ENCODE measurements around the gene KIF6. TPM values are rescaled to one million over a fixed set of nuclear protein-coding genes. Genes with fewer than 3 reads are reported as not detected.

KIF6 gene
- total and polyA plus RNA-seq, 8 donors = 0.19 to 1.0 (median 0.44) TPM

DNA sequence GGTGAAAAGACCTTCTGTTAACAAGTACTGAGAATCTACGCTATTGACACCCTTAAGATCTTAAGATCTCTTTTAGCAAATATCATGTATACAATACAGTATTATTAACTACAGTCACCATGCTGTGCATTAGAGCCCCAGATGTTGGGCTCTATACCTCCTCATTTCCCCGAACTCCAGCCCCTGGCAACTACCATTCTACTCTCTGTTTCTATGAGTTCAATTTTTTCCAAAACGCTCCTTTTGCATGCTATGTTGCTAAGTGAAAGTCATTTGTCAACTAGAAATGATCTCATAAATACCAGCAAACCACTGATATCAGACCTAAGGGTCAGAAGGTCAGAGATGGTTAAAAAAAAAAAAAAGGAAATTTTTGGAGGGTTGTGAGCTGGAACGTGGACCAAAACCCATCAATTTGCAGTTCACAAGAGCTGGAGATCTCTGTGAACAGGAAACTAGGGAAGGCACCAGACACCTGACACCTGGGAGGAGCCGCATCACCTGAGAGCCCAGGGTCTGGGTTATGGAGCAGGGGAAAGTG, 280.7 kb downstream of the KIF6 start:
- TF ChIP-seq, protein P1, sequence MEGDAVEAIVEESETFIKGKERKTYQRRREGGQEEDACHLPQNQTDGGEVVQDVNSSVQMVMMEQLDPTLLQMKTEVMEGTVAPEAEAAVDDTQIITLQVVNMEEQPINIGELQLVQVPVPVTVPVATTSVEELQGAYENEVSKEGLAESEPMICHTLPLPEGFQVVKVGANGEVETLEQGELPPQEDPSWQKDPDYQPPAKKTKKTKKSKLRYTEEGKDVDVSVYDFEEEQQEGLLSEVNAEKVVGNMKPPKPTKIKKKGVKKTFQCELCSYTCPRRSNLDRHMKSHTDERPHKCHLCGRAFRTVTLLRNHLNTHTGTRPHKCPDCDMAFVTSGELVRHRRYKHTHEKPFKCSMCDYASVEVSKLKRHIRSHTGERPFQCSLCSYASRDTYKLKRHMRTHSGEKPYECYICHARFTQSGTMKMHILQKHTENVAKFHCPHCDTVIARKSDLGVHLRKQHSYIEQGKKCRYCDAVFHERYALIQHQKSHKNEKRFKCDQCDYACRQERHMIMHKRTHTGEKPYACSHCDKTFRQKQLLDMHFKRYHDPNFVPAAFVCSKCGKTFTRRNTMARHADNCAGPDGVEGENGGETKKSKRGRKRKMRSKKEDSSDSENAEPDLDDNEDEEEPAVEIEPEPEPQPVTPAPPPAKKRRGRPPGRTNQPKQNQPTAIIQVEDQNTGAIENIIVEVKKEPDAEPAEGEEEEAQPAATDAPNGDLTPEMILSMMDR (IDR thresholded peaks at IDR 0.05) = no peak
- Histone ChIP-seq H3K9me3 (no peaks in the 10 kb centered on the region), H3K4me1 (no peaks in the 10 kb centered on the region), H3K27me3 (no peaks in the 10 kb centered on the region), H3K36me3 (no peaks in the 10 kb centered on the region), H3K27ac (no peak overlapping the region), H3K4me3 (no peak overlapping the region)
- intact Hi-C loops (cut with DNase I) = no loop called here
- ATAC-seq (no peak), FAIRE-seq (no peak), DNase-seq (no peak)
- 87 to 91% methylated on average over 5 of the region's 5 CpGs for WGBS, 2 donors

DNA sequence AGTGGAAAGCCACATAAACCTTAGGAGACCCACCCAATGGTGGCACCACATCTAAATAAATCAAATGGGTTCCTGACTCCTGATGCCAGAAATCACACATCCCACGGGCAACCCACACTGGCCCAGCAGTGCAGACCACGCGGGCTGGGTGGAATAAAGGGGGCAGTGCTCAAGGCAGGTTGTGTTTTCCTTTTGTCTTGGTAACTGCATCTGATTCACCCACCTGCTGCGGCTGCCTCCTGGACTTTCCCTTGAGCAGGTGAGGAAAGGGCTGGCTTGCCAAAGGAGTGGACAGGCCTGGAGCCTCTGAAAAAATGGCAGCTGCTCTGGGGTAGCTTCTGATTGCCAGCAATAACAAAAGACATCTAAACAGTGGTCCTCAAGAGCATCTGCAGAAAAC, 283.2 kb downstream of the KIF6 start:
- no peaks in the 10 kb centered on the region for H3K36me3 ChIP-seq
- FAIRE-seq (no peak), ATAC-seq (no peak), DNase-seq (no peak)
- intact Hi-C loops (cut with DNase I) = no loop called here
- WGBS, 2 donors = 91 to 93% methylated on average over 4 of the region's 4 CpGs
- H3K27me3 ChIP-seq = no peaks in the 10 kb centered on the region
- no peaks in the 10 kb centered on the region for H3K4me1 ChIP-seq
- H3K9me3 ChIP-seq = no peaks in the 10 kb centered on the region
- no peak overlapping the region for H3K27ac ChIP-seq
- H3K4me3 ChIP-seq = no peak overlapping the region
- TF ChIP-seq, protein P1 (IDR thresholded peaks at IDR 0.05) = no peak

DNA sequence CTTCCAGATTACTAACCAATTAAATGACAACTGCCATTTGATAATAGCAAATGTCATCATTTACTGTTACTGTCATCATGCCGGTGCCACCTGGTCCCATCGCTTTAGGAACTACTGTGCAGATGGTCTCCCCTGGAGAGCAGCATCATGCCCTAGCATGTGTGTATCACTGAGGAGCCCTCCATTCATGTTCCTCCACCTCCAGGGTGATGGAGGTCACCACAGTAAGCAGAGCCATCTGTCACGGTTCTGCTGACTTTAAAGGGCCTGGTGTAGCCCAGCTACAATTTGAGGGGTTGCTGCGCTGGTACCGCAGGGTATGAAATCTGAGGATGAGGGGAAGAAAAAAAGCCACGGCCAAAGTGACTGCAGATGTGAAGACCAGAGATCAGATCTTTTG, 283.9 kb downstream of the KIF6 start:
- Histone ChIP-seq H3K4me1 (no peaks in the 10 kb centered on the region), H3K27ac (no peak overlapping the region), H3K9me3 (no peaks in the 10 kb centered on the region), H3K4me3 (no peak overlapping the region), H3K36me3 (no peaks in the 10 kb centered on the region), H3K27me3 (no peaks in the 10 kb centered on the region)
- FAIRE-seq (no peak), ATAC-seq (no peak), DNase-seq (no peak)
- 90 to 95% methylated on average over 6 of the region's 6 CpGs for WGBS, 2 donors
- TF ChIP-seq, protein P1 (IDR thresholded peaks at IDR 0.05) = no peak
- intact Hi-C loops (cut with DNase I) = no loop called here

DNA sequence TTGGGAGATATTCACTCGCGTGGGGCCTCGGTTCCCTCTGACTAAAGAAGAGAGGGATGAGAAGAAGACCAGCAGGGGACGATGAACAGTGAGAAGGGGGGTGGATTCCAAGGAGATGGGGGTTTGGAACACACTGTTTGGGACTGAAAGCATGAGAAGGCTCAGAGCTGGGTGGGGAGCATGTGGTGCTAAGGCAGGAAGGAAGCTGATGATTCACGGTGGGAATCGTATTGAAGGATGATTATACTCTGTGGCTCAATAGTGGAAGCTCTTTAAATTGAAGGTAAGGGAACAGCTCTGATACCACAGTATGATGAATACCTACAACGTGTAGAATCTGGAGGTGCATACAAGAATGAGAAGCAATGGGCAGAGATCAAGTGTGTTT, 285.2 kb downstream of the KIF6 start:
- FAIRE-seq = no peak
- H3K4me1 ChIP-seq = no peaks in the 10 kb centered on the region
- TF ChIP-seq, protein P1 (IDR thresholded peaks at IDR 0.05) = no peak
- intact Hi-C loops (cut with DNase I) = no loop called here
- no peaks in the 10 kb centered on the region for H3K27me3 ChIP-seq
- no peak for ATAC-seq
- H3K36me3 ChIP-seq = no peaks in the 10 kb centered on the region
- no peak for DNase-seq
- H3K4me3 ChIP-seq = no peak overlapping the region
- 84 to 88% methylated on average over 7 of the region's 7 CpGs for WGBS, 2 donors
- H3K9me3 ChIP-seq = no peaks in the 10 kb centered on the region
- no peak overlapping the region for H3K27ac ChIP-seq

DNA sequence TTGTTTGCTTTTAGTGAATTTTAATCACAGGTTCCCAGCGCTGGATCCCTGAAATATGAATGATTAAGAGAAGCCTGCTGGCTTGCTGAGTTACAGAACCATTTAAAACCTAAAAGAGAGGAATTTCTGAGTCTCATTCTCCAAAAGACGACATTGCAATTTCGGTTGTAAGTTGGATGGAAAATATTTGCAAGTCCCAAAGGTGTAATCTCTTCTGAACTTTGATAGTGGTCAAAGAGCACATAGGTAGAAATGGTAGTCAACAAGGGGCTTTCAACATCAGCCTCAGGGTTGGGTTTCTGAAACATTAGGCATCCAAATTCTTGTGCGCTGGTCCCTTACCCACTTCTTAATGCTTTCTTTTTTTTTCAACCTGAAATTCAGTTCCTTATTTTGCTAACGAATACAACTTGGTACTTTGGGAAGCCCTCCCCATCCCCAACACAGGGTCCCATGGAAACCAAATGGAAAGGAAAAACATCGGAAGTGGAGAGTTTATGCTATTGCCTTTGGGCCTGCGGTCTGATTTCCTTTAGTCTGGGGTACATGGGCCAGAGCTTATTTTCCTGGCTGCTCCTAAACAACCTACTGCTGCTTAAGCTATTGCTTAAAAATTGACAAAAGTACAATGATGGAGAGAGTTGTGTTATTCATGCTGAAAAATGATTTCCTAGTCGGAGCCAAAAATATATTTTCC, 285.7 kb downstream of the KIF6 start:
- Histone ChIP-seq H3K4me3 (no peak overlapping the region), H3K9me3 (no peaks in the 10 kb centered on the region), H3K4me1 (no peaks in the 10 kb centered on the region), H3K27ac (no peak overlapping the region), H3K36me3 (no peaks in the 10 kb centered on the region), H3K27me3 (no peaks in the 10 kb centered on the region)
- WGBS, 2 donors = 74 to 83% methylated on average over 8 of the region's 8 CpGs
- TF ChIP-seq, protein P1 (IDR thresholded peaks at IDR 0.05) = no peak
- DNase-seq = no peak
- no peak for FAIRE-seq
- intact Hi-C loops (cut with DNase I) = no loop called here
- no peak for ATAC-seq
